ENCODE data around the gene KIF26B. TPM values are rescaled to one million over a fixed set of nuclear protein-coding genes. Genes with fewer than 3 reads are reported as not detected.

KIF26B gene
- total and polyA plus RNA-seq, 2 donors = 0.43 to 1.6 TPM

DNA sequence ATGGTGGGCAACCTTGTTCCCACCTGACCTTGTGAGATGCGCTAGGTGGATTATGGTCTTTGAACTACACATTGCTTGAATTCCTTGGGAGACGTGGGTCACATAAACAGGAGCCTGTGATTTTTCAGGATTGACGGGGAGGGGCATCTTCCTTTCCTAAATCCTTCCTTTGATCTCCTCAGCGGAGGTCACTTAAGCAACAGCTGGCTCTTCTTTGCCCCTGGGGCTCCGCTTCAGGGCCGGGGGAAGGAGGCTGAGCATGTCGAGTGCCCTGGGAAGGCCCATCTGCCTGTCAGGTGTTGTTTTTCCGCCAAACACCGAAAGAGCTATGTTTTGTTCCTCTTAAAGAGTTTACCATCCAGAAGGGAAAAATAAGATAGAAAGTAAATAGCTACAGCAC lies 40.6 kb downstream of the KIF26B start:
- no peaks in the 10 kb centered on the region for H3K36me3 ChIP-seq (ENCODE audit: control insufficient read depth in 2 of 2, insufficient read depth in 2 of 2, low read length in 1 of 2)
- peaks cover 0 to 4% of the 10 kb centered on the region in 2 donors for H3K4me1 ChIP-seq (ENCODE audit: control insufficient read depth in 2 of 2, insufficient read depth in 2 of 2, low read length in 2 of 2)
- no peak for DNase-seq (ENCODE audit: low read depth in 6 of 9, low spot score in 9 of 9)
- H3K27ac ChIP-seq (ENCODE audit: low read depth in 1 of 2, low read length in 1 of 2) = no peak overlapping the region
- H3K9me3 ChIP-seq (ENCODE audit: control insufficient read depth in 2 of 2, insufficient read depth in 1 of 2, low read length in 1 of 2) = no peaks in the 10 kb centered on the region
- WGBS = 97% methylated on average over 9 of the region's 9 CpGs
- H3K27me3 ChIP-seq (ENCODE audit: control insufficient read depth in 2 of 2, insufficient read depth in 1 of 2, low read length in 1 of 2) = no peaks in the 10 kb centered on the region
- no peak overlapping the region for H3K4me3 ChIP-seq (ENCODE audit: low read length in 2 of 2)

DNA sequence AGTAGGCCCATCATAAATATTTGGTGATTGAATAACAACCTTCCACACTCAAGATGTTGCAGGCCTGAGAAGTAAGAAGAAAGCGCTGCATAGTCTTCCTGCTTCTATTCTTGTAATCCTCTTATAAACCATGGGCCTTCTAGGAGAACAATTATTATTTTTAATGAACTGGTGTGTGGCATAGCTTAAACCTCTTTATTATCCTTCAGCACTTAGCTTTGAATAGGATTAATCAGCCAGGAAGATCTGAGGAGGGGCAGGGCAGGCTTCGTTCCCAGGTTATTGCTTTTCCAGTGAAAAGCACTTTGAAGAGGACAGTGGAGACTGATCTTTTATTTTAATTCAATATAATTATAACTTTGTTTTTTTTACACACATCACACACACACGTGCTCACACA lies 42.3 kb downstream of the KIF26B start:
- Histone ChIP-seq H3K27me3 (ENCODE audit: control insufficient read depth in 2 of 2, insufficient read depth in 1 of 2, low read length in 1 of 2) (no peaks in the 10 kb centered on the region), H3K36me3 (ENCODE audit: control insufficient read depth in 2 of 2, insufficient read depth in 2 of 2, low read length in 1 of 2) (no peaks in the 10 kb centered on the region), H3K27ac (ENCODE audit: low read depth in 1 of 2, low read length in 1 of 2) (no peak overlapping the region), H3K9me3 (ENCODE audit: control insufficient read depth in 2 of 2, insufficient read depth in 1 of 2, low read length in 1 of 2) (no peaks in the 10 kb centered on the region), H3K4me1 (ENCODE audit: control insufficient read depth in 2 of 2, insufficient read depth in 2 of 2, low read length in 2 of 2) (peaks cover 0 to 11% of the 10 kb centered on the region in 2 donors), H3K4me3 (ENCODE audit: low read length in 2 of 2) (no peak overlapping the region)
- no peak for DNase-seq (ENCODE audit: low read depth in 6 of 9, low spot score in 9 of 9)
- 98% methylated on average over 3 of the region's 3 CpGs for WGBS

DNA sequence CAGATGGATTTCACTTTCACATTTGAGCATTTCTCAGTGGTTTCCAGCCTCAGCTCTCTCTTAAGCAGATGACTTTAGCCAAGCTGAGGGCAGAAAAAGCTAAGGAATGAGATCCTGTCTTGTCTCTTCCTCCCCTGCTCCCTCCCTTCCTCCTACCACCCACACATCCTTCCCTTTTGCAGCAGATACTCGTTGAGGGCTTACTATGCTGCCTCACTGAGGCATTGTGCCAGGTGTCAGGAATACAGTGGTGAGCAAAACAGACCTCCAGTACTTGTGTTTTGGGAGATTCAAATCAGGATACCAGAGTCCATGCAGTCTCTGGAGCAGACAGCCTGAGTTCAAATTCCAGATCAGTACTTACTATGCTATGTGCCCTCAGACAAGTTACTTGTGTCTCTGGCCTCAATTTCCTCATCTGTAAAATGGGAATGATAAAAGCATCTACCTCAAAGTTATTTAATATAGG lies 43.2 kb downstream of the KIF26B start:
- H3K4me3 ChIP-seq (ENCODE audit: low read length in 2 of 2) = no peak overlapping the region
- H3K9me3 ChIP-seq (ENCODE audit: control insufficient read depth in 2 of 2, insufficient read depth in 1 of 2, low read length in 1 of 2) = no peaks in the 10 kb centered on the region
- H3K36me3 ChIP-seq (ENCODE audit: control insufficient read depth in 2 of 2, insufficient read depth in 2 of 2, low read length in 1 of 2) = no peaks in the 10 kb centered on the region
- no peaks in the 10 kb centered on the region for H3K27me3 ChIP-seq (ENCODE audit: control insufficient read depth in 2 of 2, insufficient read depth in 1 of 2, low read length in 1 of 2)
- H3K27ac ChIP-seq (ENCODE audit: low read depth in 1 of 2, low read length in 1 of 2) = no peak overlapping the region
- no peak for DNase-seq (ENCODE audit: low read depth in 6 of 9, low spot score in 9 of 9)
- 0% methylated on average over 1 of the region's 1 CpG for WGBS
- H3K4me1 ChIP-seq (ENCODE audit: control insufficient read depth in 2 of 2, insufficient read depth in 2 of 2, low read length in 2 of 2) = peaks cover 0 to 13% of the 10 kb centered on the region in 2 donors

DNA sequence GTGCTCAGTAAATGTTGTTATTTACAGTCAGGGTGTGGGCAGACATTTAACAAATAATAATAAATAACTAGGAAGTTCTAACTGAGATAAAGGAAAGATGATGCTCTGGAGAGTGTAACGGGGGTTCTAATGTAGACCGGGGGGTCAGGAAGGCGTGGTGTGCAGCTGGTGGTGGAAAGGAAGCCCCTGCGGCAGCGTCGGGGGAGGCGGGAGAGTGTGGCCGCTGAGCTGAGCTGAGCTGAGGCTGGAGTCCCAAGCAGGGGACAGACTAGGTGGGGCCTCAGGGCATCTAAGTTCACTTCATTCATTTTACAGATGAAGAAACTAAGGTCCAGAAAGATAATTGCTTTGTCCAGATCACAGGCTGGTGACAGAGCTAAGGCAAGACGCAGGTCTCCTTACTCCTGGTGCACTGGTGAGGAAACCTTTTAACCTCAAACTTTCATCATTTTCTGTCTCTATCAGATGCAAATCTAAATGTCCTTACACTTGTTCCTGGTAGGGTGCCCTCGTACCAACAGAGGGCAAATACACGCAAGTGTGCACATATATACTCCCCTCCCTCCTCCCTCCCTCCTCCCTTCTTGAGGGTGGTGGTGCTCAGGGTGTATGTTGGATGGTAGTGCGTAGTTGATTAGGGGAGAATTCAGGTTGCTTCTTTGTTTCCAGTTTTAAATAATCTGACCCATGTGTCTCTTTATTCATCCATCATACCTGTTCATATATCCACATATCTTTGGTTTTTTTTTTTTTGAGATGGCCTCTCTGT lies 44.1 kb downstream of the KIF26B start:
- Histone ChIP-seq H3K27me3 (ENCODE audit: control insufficient read depth in 2 of 2, insufficient read depth in 1 of 2, low read length in 1 of 2) (no peaks in the 10 kb centered on the region), H3K27ac (ENCODE audit: low read depth in 1 of 2, low read length in 1 of 2) (no peak overlapping the region), H3K4me3 (ENCODE audit: low read length in 2 of 2) (no peak overlapping the region), H3K9me3 (ENCODE audit: control insufficient read depth in 2 of 2, insufficient read depth in 1 of 2, low read length in 1 of 2) (no peaks in the 10 kb centered on the region), H3K4me1 (ENCODE audit: control insufficient read depth in 2 of 2, insufficient read depth in 2 of 2, low read length in 2 of 2) (peaks cover 0 to 13% of the 10 kb centered on the region in 2 donors), H3K36me3 (ENCODE audit: control insufficient read depth in 2 of 2, insufficient read depth in 2 of 2, low read length in 1 of 2) (no peaks in the 10 kb centered on the region)
- 25% methylated on average over 12 of the region's 12 CpGs for WGBS
- DNase-seq (ENCODE audit: low read depth in 6 of 9, low spot score in 9 of 9) = peak in 1 of 9 donors; percentile 23

DNA sequence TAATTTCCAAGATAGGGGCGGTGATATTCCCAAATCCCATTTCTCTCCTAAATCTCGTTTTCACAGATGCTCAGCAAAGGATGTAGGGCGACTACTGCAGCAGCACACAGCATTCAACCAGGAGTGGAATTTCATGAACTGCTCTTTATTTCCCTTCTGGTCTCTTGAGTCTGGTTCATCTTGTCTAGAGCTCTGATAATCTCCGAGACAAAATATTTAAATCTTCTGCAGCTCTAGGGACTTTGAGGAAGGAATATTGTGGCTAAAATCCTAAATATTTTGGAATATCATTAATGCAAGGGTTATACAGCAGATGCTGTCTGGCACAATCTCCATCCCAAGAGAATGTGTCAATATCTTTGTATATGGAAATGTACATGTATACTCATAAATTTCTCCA lies 45.4 kb downstream of the KIF26B start:
- Histone ChIP-seq H3K27me3 (ENCODE audit: control insufficient read depth in 2 of 2, insufficient read depth in 1 of 2, low read length in 1 of 2) (no peaks in the 10 kb centered on the region), H3K9me3 (ENCODE audit: control insufficient read depth in 2 of 2, insufficient read depth in 1 of 2, low read length in 1 of 2) (no peaks in the 10 kb centered on the region), H3K27ac (ENCODE audit: low read depth in 1 of 2, low read length in 1 of 2) (no peak overlapping the region), H3K4me1 (ENCODE audit: control insufficient read depth in 2 of 2, insufficient read depth in 2 of 2, low read length in 2 of 2) (peaks cover 0 to 13% of the 10 kb centered on the region in 2 donors), H3K36me3 (ENCODE audit: control insufficient read depth in 2 of 2, insufficient read depth in 2 of 2, low read length in 1 of 2) (no peaks in the 10 kb centered on the region), H3K4me3 (ENCODE audit: low read length in 2 of 2) (no peak overlapping the region)
- no peak for DNase-seq (ENCODE audit: low read depth in 6 of 9, low spot score in 9 of 9)
- WGBS = 98% methylated on average over 4 of the region's 4 CpGs

DNA sequence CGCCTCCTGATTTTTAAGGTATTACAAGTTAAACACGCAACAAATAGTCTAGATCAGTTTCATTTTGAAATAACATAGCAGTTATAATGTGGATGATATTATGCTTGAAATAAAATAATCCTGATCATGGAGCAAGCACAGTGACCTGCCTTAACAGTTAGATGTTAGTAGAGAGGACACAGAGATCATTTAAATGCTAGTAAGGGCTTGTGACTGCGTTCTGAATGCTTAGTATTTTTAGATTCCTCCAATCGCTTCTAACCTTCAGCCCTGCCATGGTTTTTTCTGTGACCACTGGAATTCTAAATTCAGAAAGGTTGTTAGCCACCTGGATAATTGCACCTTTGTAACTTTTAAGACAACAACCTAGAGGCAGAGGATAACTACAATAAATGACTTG lies 46.4 kb downstream of the KIF26B start:
- 91% methylated on average over 4 of the region's 4 CpGs for WGBS
- Histone ChIP-seq H3K4me1 (ENCODE audit: control insufficient read depth in 2 of 2, insufficient read depth in 2 of 2, low read length in 2 of 2) (peaks cover 0 to 13% of the 10 kb centered on the region in 2 donors), H3K27ac (ENCODE audit: low read depth in 1 of 2, low read length in 1 of 2) (no peak overlapping the region), H3K4me3 (ENCODE audit: low read length in 2 of 2) (no peak overlapping the region), H3K9me3 (ENCODE audit: control insufficient read depth in 2 of 2, insufficient read depth in 1 of 2, low read length in 1 of 2) (peaks cover 0 to 3% of the 10 kb centered on the region in 2 donors), H3K27me3 (ENCODE audit: control insufficient read depth in 2 of 2, insufficient read depth in 1 of 2, low read length in 1 of 2) (no peaks in the 10 kb centered on the region), H3K36me3 (ENCODE audit: control insufficient read depth in 2 of 2, insufficient read depth in 2 of 2, low read length in 1 of 2) (no peaks in the 10 kb centered on the region)
- DNase-seq (ENCODE audit: low read depth in 6 of 9, low spot score in 9 of 9) = no peak

DNA sequence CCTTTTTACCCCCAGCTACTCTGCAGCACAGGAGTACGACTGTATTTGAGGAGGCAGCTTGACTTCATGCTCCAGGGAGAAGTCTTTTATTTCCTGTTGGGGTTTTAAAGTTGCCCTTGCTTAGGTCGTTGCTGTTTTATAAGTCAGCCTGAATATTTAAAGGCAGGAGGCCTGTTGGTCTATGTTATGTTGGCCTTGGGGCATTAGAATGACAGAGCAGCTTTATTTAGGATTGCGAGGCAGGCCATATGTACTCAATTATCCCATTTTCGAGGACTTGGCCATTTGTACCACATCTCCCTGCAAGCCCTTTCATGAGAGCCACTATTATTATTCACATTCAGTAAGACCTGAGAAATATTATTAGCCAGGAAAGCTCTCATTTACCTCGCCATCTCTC lies 47.0 kb downstream of the KIF26B start:
- peaks cover 0 to 13% of the 10 kb centered on the region in 2 donors for H3K4me1 ChIP-seq (ENCODE audit: control insufficient read depth in 2 of 2, insufficient read depth in 2 of 2, low read length in 2 of 2)
- no peaks in the 10 kb centered on the region for H3K27me3 ChIP-seq (ENCODE audit: control insufficient read depth in 2 of 2, insufficient read depth in 1 of 2, low read length in 1 of 2)
- peak in 1 of 9 donors; percentile 27 for DNase-seq (ENCODE audit: low read depth in 6 of 9, low spot score in 9 of 9)
- H3K36me3 ChIP-seq (ENCODE audit: control insufficient read depth in 2 of 2, insufficient read depth in 2 of 2, low read length in 1 of 2) = no peaks in the 10 kb centered on the region
- H3K4me3 ChIP-seq (ENCODE audit: low read length in 2 of 2) = no peak overlapping the region
- H3K9me3 ChIP-seq (ENCODE audit: control insufficient read depth in 2 of 2, insufficient read depth in 1 of 2, low read length in 1 of 2) = peaks cover 2 to 7% of the 10 kb centered on the region in 2 donors
- WGBS = 59% methylated on average over 5 of the region's 5 CpGs
- no peak overlapping the region for H3K27ac ChIP-seq (ENCODE audit: low read depth in 1 of 2, low read length in 1 of 2)

DNA sequence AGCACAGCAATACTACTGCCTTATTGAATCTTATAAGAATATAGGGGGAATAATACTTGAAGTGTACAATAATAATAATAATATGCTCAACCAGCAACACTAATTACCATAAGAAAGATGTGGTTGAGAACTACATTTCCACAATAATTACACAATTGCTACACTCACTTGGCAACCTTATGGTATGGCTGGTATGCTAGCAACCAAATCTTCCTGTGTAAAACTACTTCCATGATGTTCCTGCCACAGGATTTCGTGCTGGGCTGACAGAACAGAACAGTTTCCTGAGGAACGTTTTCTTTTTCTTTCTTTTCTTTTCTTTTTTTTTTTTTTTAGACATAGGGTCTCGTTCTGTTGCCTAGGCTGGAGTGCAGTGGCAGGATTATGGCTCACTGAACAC lies 50.6 kb downstream of the KIF26B start:
- Histone ChIP-seq H3K4me3 (ENCODE audit: low read length in 2 of 2) (no peak overlapping the region), H3K27ac (ENCODE audit: low read depth in 1 of 2, low read length in 1 of 2) (no peak overlapping the region), H3K9me3 (ENCODE audit: control insufficient read depth in 2 of 2, insufficient read depth in 1 of 2, low read length in 1 of 2) (peaks cover 2 to 24% of the 10 kb centered on the region in 2 donors), H3K27me3 (ENCODE audit: control insufficient read depth in 2 of 2, insufficient read depth in 1 of 2, low read length in 1 of 2) (no peaks in the 10 kb centered on the region), H3K4me1 (ENCODE audit: control insufficient read depth in 2 of 2, insufficient read depth in 2 of 2, low read length in 2 of 2) (peaks cover 0 to 9% of the 10 kb centered on the region in 2 donors), H3K36me3 (ENCODE audit: control insufficient read depth in 2 of 2, insufficient read depth in 2 of 2, low read length in 1 of 2) (no peaks in the 10 kb centered on the region)
- DNase-seq (ENCODE audit: low read depth in 6 of 9, low spot score in 9 of 9) = no peak
- WGBS = 85% methylated on average over 3 of the region's 3 CpGs

DNA sequence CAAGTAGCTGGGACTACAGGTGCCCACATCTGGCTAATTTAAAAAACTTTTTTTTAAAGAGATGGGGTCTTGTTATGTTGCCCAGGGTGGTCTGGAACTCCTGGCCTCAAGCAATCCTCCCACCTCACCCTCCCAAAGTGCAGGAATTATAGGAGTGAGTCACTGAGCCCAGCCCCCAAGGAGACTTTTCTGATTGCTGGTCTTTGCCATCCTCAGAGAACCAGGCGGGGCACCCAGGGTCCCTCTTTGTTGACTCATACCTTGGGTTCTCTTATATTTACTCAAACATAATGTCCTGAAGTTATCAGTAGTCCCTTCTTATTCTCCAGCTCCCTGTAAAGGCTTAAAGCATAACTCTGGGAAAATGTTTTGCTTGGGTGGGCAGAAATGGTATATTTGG lies 51.1 kb downstream of the KIF26B start:
- H3K27ac ChIP-seq (ENCODE audit: low read depth in 1 of 2, low read length in 1 of 2) = no peak overlapping the region
- H3K4me1 ChIP-seq (ENCODE audit: control insufficient read depth in 2 of 2, insufficient read depth in 2 of 2, low read length in 2 of 2) = peaks cover 0 to 9% of the 10 kb centered on the region in 2 donors
- no peaks in the 10 kb centered on the region for H3K36me3 ChIP-seq (ENCODE audit: control insufficient read depth in 2 of 2, insufficient read depth in 2 of 2, low read length in 1 of 2)
- H3K27me3 ChIP-seq (ENCODE audit: control insufficient read depth in 2 of 2, insufficient read depth in 1 of 2, low read length in 1 of 2) = no peaks in the 10 kb centered on the region
- H3K9me3 ChIP-seq (ENCODE audit: control insufficient read depth in 2 of 2, insufficient read depth in 1 of 2, low read length in 1 of 2) = peaks cover 2 to 24% of the 10 kb centered on the region in 2 donors
- no peak for DNase-seq (ENCODE audit: low read depth in 6 of 9, low spot score in 9 of 9)
- WGBS = 96% methylated on average over 1 of the region's 1 CpG
- H3K4me3 ChIP-seq (ENCODE audit: low read length in 2 of 2) = no peak overlapping the region

Data from thymus (tissue), 11 donors.